ENCODE measurements around the gene SIRPD.

The SIRPD gene

GRCh38 chr20:1526896-1527295, 30.6 kb downstream of the SIRPD start:
- Histone ChIP-seq H3K36me3 (ENCODE audit: control insufficient read depth in 2 of 2, insufficient read depth in 1 of 2, low read length in 2 of 2) (no peaks in the 10 kb centered on the region), H3K4me3 (ENCODE audit: low read depth, low read length) (no peak overlapping the region), H3K4me1 (ENCODE audit: control insufficient read depth, insufficient read depth, low read length) (no peaks in the 10 kb centered on the region), H3K9me3 (ENCODE audit: control insufficient read depth, insufficient read depth, low read depth, low read length) (no peaks in the 10 kb centered on the region), H3K27ac (ENCODE audit: extremely low read depth, low read depth, low read length) (no peak overlapping the region)
- POLR2A ChIA-PET = no interaction called here
- TF ChIP-seq KLF10 (tag by site-specific recombination; IDR thresholded peaks at IDR 0.05) (no peak), REST (tag by site-specific recombination; IDR thresholded peaks at IDR 0.05) (no peak)
- CTCF ChIA-PET = interaction anchor here (3.0 kb wide), 1 partner anchor 23 kb away, joined by 19 read pairs; no protein-coding TSS in a partner anchor

GRCh38 chr20:1526310-1526709, 31.2 kb downstream of the SIRPD start:
- ChIA-PET POLR2A (no interaction called here), CTCF (interaction anchor here (3.0 kb wide), 1 partner anchor 23 kb away, joined by 19 read pairs; no protein-coding TSS in a partner anchor)
- Histone ChIP-seq H3K4me3 (ENCODE audit: low read depth, low read length) (no peak overlapping the region), H3K4me1 (ENCODE audit: control insufficient read depth, insufficient read depth, low read length) (no peaks in the 10 kb centered on the region), H3K27ac (ENCODE audit: extremely low read depth, low read depth, low read length) (no peak overlapping the region), H3K36me3 (ENCODE audit: control insufficient read depth in 2 of 2, insufficient read depth in 1 of 2, low read length in 2 of 2) (no peaks in the 10 kb centered on the region), H3K9me3 (ENCODE audit: control insufficient read depth, insufficient read depth, low read depth, low read length) (no peaks in the 10 kb centered on the region)
- no peak for TF ChIP-seq ZNF426 (tag by site-specific recombination; IDR thresholded peaks at IDR 0.05)
- TF ChIP-seq ZNF660 (tag by site-specific recombination; IDR thresholded peaks at IDR 0.05) = no peak
- TF ChIP-seq ZBTB10 (tag by site-specific recombination; IDR thresholded peaks at IDR 0.05) = no peak
- TF ChIP-seq ZBTB49 (tag by site-specific recombination; IDR thresholded peaks at IDR 0.05; ENCODE audit: low read depth) = no peak
- no peak for TF ChIP-seq ZNF792 (tag by site-specific recombination; IDR thresholded peaks at IDR 0.05)
- TF ChIP-seq PRDM4 (tag by site-specific recombination; IDR thresholded peaks at IDR 0.05) = no peak
- TF ChIP-seq ZNF561 (tag by site-specific recombination; IDR thresholded peaks at IDR 0.05; ENCODE audit: borderline replicate concordance) = no peak
- TF ChIP-seq ZNF138 (tag by site-specific recombination; IDR thresholded peaks at IDR 0.05; ENCODE audit: borderline replicate concordance) = no peak
- TF ChIP-seq ZNF274 (IDR thresholded peaks at IDR 0.05; ENCODE audit: low read length) = no peak
- TF ChIP-seq ZNF274 (tag by site-specific recombination; IDR thresholded peaks at IDR 0.05; ENCODE audit: borderline replicate concordance) = no peak
- TF ChIP-seq ZNF777 (tag by site-specific recombination; IDR thresholded peaks at IDR 0.05; ENCODE audit: borderline replicate concordance) = no peak
- TF ChIP-seq ZNF214 (tag by site-specific recombination; IDR thresholded peaks at IDR 0.05; ENCODE audit: borderline replicate concordance) = no peak
- no peak for TF ChIP-seq ZNF785 (tag by site-specific recombination; IDR thresholded peaks at IDR 0.05)
- no peak for TF ChIP-seq ZNF280C (tag by site-specific recombination; IDR thresholded peaks at IDR 0.05)
- no peak for TF ChIP-seq REPIN1 (tag by site-specific recombination; IDR thresholded peaks at IDR 0.05; ENCODE audit: low read depth)
